Stimulated activated CD4-positive, alpha-beta T cell treated with anti-CD3 and anti-CD28 coated beads, Interleukin-4, amount 100 ng/mL, for 24 hours (primary cell): ENCODE results near the gene CCDC8.
"Not testable (repeated sequence)": the region's sequence is repeated elsewhere in the genome, so short reads cannot be mapped to it uniquely, and the experiment has no call there.

ENCODE experiments used
- DNase-seq: peaks from one replicate; pipeline ENCODE4 v3.0.0-alpha.2; 2020

The CCDC8 gene

GRCh38 chr19:46397801-46398479 is 15.4 kb downstream of the CCDC8 start:
- DNase-seq = not testable (repeated sequence)

- DNase-seq = no peak
Measured at GRCh38 chr19:46394402-46394797, 19.0 kb downstream of the CCDC8 start.

- no peak for DNase-seq
Measured at GRCh38 chr19:46393456-46394401, 19.6 kb downstream of the CCDC8 start.

- no peak for DNase-seq
Measured at GRCh38 chr19:46392837-46393236, 20.5 kb downstream of the CCDC8 start.

DNA sequence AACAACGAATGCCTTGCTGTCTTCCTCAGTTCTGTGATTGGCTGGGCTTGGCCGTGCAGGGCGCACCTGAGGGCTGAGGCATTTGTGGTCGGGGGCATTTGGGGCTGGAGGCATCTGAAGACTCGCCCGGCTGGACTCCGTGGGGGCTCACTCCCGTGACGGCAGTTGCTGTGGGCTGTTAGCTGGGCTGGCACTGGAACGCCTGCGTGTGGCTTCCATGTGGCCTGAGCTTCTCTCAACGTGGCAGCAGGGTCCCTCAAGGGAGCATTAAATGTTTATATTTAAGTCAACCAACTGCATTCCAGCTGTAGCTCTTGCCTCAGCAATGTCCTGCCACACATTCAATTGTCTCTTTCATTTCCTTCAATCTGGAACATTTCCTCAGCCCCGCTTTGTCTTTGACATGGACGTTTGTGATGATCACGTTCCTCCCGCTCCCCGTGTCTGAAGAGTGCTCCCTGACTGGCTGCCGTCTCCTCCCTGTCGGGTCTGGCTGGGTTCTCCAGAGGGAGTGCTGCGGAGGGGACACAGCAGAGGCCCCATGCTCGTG is 21.0 kb downstream of the CCDC8 start:
- DNase-seq = no peak

- no peak for DNase-seq
Measured at GRCh38 chr19:46391296-46392251, 21.8 kb downstream of the CCDC8 start.

DNA sequence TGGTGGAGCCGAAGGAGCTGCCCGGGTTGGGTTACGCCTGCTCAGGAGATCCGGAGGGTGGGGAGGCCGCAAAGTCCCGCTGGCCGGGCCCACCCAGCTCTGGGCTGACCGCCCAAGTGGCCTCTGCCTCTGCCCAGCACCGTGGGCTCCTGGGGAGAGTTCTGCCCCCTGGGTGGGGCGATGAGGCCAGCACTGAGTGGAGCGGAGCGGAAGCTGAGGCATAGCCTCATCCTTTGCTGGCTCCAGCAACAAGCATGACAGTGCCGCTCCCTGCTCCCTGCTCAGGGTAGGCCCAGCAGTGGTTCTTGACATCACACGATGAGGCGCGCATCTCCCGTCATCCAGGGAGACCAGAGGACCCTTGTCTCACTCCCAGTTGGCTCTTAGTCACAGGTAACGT is 22.5 kb downstream of the CCDC8 start:
- no peak for DNase-seq

DNA sequence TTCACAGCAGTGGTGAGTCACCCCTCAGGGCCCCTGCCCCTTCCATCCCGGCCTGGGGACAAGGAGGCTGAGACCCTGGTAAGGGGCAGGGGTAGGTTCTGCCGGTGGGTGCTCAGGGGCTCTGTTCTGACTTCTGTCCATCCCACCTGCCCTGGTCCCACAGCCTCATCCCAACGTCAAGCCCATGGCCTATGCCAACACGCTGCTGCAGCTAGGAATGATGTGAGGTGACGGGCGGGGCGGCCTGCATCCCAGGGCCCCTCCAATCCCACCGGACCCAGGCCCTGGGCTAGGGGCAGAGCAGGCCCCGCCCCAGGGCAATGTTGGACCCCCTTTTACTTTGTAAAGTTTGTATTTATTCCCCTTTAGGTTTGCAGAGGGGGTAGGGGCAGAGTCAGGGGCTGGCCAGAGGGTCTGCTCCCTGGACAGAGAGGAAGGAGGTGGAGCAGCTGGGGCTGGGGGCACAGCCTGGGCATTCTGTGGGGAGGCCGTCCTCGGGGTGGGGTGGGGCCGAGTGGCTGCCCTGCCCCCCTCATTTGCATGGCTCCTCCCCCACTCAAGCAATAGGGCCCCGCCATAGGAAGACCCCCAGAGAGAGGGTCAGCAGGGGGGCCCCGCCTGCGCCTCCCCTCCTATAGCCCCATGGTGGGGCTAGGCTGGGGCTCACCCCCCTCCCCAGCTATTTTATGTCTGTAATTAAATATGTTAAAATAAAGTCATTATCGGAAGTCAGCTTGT is 23.1 kb downstream of the CCDC8 start:
- no peak for DNase-seq

GRCh38 chr19:46388311-46389095 is 24.9 kb downstream of the CCDC8 start:
- DNase-seq = no peak

- no peak for DNase-seq
Measured at GRCh38 chr19:46387713-46388130, 25.6 kb downstream of the CCDC8 start.

GRCh38 chr19:46386996-46387712 is 26.2 kb downstream of the CCDC8 start:
- DNase-seq = no peak

- no peak for DNase-seq
Measured at GRCh38 chr19:46386151-46386550, 27.2 kb downstream of the CCDC8 start.

- DNase-seq = no peak
Measured at GRCh38 chr19:46385636-46386035, 27.7 kb downstream of the CCDC8 start.

- DNase-seq = no peak
Measured at GRCh38 chr19:46384396-46384795, 29.0 kb downstream of the CCDC8 start.

- DNase-seq = no peak
Measured at GRCh38 chr19:46383846-46384245, 29.5 kb downstream of the CCDC8 start.

GRCh38 chr19:46383171-46383815 is 30.1 kb downstream of the CCDC8 start:
- DNase-seq = no peak

GRCh38 chr19:46381756-46382345 is 31.5 kb downstream of the CCDC8 start:
- no peak for DNase-seq

GRCh38 chr19:46381346-46381745 is 32.0 kb downstream of the CCDC8 start:
- no peak for DNase-seq

DNA sequence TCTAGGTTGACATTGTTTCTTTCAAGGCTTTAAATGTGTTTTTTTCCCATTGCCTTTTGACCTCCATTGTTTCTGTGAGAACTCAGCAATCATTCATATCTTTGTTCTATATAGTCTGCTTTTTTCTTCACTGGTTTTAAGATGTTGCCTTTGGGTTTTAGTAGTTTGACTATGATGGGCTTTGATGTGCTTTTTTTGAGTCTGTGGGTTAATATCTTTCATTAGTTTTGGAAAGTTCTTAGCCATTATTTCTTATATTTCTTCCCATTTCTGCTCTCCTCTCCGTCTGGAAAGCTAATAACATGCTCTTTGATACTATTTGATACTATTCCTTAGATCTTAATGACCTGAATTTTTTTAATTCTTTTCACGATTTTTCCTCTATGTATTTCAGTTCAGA is 32.7 kb downstream of the CCDC8 start:
- DNase-seq = no peak
